RWPE2 (cell line): ENCODE measurements around the gene LENEP.
A peak's percentile ranks its signal among the peaks of the same experiment; 100 is the strongest.

Source experiments
- ATAC-seq: fragments of 200-7000 bp; cut with Tn5 transposase; 3 replicates; pipeline ENCODE4 v1.9.1; 2021; ENCODE audit warnings: low read depth
- DNase-seq: peaks from one replicate; pipeline ENCODE4 v3.0.0-alpha.2; 2020; ENCODE audit warnings: low spot score
- H3K27ac ChIP-seq: fragments of 450-650 bp; 2 replicates; pipeline ENCODE4 v1.5.1; 2017; ENCODE audit warnings: mild to moderate bottlenecking; ENCODE audit not compliant: poor library complexity, severe bottlenecking
- H3K27me3 ChIP-seq: fragments of 250-450 bp; sonication (Bioruptor Pico); 2 replicates; pipeline ENCODE4 v1.5.1; 2021; ENCODE audit warnings: mild to moderate bottlenecking, moderate library complexity; ENCODE audit not compliant: insufficient read depth, poor library complexity, severe bottlenecking
- H3K36me3 ChIP-seq: fragments of 250-450 bp; sonication (Bioruptor Pico); 2 replicates; pipeline ENCODE4 v1.5.1; 2020; ENCODE audit warnings: low read depth, mild to moderate bottlenecking, moderate library complexity
- H3K4me1 ChIP-seq: fragments of 250-450 bp; sonication (Bioruptor Pico); 2 replicates; pipeline ENCODE4 v1.5.1; 2021; ENCODE audit warnings: mild to moderate bottlenecking, moderate library complexity; ENCODE audit not compliant: insufficient read depth, poor library complexity, severe bottlenecking
- H3K4me3 ChIP-seq: fragments of 250-450 bp; sonication (Bioruptor Pico); 2 replicates; pipeline ENCODE4 v1.5.1; 2021; ENCODE audit warnings: mild to moderate bottlenecking, moderate library complexity; ENCODE audit not compliant: severe bottlenecking
- H3K9me3 ChIP-seq: fragments of 250-450 bp; sonication (Bioruptor Pico); 2 replicates; pipeline ENCODE4 v1.5.1; 2021; ENCODE audit warnings: mild to moderate bottlenecking, moderate library complexity; ENCODE audit not compliant: severe bottlenecking
- TF ChIP-seq, protein P1 (sequence below): fragments of 450-650 bp; IDR thresholded peaks from one replicate; pipeline ENCODE4 v1.5.1; 2017; ENCODE audit warnings: mild to moderate bottlenecking, moderate library complexity; ENCODE audit not compliant: poor library complexity, severe bottlenecking

Gene LENEP

GRCh38 chr1:154969246-154969645, 24.1 kb upstream of the LENEP start:
- no peak for ATAC-seq
- Histone ChIP-seq H3K4me3 (peak overlapping the region; percentile 57), H3K27me3 (no peaks in the 10 kb centered on the region), H3K27ac (peak overlapping the region; percentile 99), H3K9me3 (no peaks in the 10 kb centered on the region), H3K4me1 (peaks cover 33% of the 10 kb centered on the region), H3K36me3 (peaks cover 52% of the 10 kb centered on the region)
- TF ChIP-seq, protein P1, sequence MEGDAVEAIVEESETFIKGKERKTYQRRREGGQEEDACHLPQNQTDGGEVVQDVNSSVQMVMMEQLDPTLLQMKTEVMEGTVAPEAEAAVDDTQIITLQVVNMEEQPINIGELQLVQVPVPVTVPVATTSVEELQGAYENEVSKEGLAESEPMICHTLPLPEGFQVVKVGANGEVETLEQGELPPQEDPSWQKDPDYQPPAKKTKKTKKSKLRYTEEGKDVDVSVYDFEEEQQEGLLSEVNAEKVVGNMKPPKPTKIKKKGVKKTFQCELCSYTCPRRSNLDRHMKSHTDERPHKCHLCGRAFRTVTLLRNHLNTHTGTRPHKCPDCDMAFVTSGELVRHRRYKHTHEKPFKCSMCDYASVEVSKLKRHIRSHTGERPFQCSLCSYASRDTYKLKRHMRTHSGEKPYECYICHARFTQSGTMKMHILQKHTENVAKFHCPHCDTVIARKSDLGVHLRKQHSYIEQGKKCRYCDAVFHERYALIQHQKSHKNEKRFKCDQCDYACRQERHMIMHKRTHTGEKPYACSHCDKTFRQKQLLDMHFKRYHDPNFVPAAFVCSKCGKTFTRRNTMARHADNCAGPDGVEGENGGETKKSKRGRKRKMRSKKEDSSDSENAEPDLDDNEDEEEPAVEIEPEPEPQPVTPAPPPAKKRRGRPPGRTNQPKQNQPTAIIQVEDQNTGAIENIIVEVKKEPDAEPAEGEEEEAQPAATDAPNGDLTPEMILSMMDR, result no peak
- DNase-seq, result no peak

DNA sequence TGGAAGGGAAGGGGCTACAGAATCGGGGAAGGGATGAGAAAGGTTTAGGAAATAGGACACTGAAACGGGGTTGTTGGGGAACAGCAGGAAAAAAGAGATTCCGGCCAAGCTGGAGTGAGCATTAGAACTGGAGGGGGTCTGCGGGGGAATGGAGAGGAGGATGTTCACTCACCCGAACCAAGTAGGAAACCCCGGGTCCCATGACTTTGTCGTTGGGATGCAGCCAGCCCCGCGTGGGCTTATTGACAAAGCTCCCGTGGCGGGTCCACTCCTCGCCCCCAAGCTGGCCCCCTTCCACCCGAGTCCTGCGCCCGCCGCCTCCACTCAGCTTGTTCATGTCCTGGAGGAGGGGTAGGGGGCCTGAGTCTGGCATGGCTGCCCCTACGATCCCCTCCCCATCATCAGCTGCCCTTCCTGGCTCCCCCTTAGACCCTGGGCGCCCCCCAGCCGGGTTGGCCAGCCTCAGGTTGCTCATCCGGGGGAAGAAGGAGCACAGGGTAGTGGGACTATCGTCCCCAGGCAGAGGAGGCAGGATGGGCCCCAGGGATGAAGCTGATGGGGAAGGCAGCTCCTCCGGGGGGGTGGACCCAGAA, 23.4 kb upstream of the LENEP start:
- DNase-seq, result no peak
- Histone ChIP-seq H3K27me3 (no peaks in the 10 kb centered on the region), H3K36me3 (peaks cover 45% of the 10 kb centered on the region), H3K4me3 (peak overlapping the region; percentile 57), H3K27ac (peak overlapping the region; percentile 99), H3K9me3 (no peaks in the 10 kb centered on the region), H3K4me1 (peaks cover 33% of the 10 kb centered on the region)
- TF ChIP-seq, protein P1, result no peak
- no peak for ATAC-seq

GRCh38 chr1:154970631-154971340, 22.6 kb upstream of the LENEP start, which contains the start of gene SHC1:
Gene SHC1, minus strand, starts transcription at chr1:154970747. Its CDS starts 221 bp downstream, at chr1:154970526.
- H3K4me1 ChIP-seq, result peaks cover 33% of the 10 kb centered on the region
- H3K4me3 ChIP-seq, result peak within 1 kb of the TSS; percentile 57
- TF ChIP-seq, protein P1, result no peak
- peak; percentile 96 for DNase-seq
- peak; percentile 71 for ATAC-seq
- H3K27me3 ChIP-seq, result no peaks in the 10 kb centered on the region
- no peaks in the 10 kb centered on the region for H3K9me3 ChIP-seq
- peaks cover 37% of the 10 kb centered on the region for H3K36me3 ChIP-seq
- peak within 1 kb of the TSS; percentile 99 for H3K27ac ChIP-seq

- Histone ChIP-seq H3K36me3 (peaks cover 36% of the 10 kb centered on the region), H3K4me1 (peaks cover 33% of the 10 kb centered on the region), H3K27me3 (no peaks in the 10 kb centered on the region), H3K9me3 (no peaks in the 10 kb centered on the region), H3K4me3 (peak overlapping the region; percentile 57), H3K27ac (peak overlapping the region; percentile 99)
- ATAC-seq (no peak; the same call in 2 of the 3 replicates), DNase-seq (no peak)
- TF ChIP-seq, protein P1, result no peak
Measured at GRCh38 chr1:154971341-154971998, 21.9 kb upstream of the LENEP start.

GRCh38 chr1:154972213-154972516, 21.2 kb upstream of the LENEP start:
- Histone ChIP-seq H3K4me3 (peak overlapping the region; percentile 15), H3K9me3 (no peaks in the 10 kb centered on the region), H3K27ac (peak overlapping the region; percentile 99), H3K36me3 (peaks cover 35% of the 10 kb centered on the region), H3K27me3 (no peaks in the 10 kb centered on the region), H3K4me1 (peaks cover 33% of the 10 kb centered on the region)
- ATAC-seq, result no peak
- DNase-seq, result no peak
- TF ChIP-seq, protein P1, result no peak
